Activated CD4-positive, alpha-beta T cell treated with anti-CD3 and anti-CD28 coated beads, Interleukin-2, amount 50 U/mL, for 1 hour (primary cell): ENCODE results near the gene AKAP8L.

Experiments
- DNase-seq: peaks from one replicate; pipeline ENCODE4 v3.0.0-alpha.2; 2020

The AKAP8L gene, protein sequence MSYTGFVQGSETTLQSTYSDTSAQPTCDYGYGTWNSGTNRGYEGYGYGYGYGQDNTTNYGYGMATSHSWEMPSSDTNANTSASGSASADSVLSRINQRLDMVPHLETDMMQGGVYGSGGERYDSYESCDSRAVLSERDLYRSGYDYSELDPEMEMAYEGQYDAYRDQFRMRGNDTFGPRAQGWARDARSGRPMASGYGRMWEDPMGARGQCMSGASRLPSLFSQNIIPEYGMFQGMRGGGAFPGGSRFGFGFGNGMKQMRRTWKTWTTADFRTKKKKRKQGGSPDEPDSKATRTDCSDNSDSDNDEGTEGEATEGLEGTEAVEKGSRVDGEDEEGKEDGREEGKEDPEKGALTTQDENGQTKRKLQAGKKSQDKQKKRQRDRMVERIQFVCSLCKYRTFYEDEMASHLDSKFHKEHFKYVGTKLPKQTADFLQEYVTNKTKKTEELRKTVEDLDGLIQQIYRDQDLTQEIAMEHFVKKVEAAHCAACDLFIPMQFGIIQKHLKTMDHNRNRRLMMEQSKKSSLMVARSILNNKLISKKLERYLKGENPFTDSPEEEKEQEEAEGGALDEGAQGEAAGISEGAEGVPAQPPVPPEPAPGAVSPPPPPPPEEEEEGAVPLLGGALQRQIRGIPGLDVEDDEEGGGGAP

DNA sequence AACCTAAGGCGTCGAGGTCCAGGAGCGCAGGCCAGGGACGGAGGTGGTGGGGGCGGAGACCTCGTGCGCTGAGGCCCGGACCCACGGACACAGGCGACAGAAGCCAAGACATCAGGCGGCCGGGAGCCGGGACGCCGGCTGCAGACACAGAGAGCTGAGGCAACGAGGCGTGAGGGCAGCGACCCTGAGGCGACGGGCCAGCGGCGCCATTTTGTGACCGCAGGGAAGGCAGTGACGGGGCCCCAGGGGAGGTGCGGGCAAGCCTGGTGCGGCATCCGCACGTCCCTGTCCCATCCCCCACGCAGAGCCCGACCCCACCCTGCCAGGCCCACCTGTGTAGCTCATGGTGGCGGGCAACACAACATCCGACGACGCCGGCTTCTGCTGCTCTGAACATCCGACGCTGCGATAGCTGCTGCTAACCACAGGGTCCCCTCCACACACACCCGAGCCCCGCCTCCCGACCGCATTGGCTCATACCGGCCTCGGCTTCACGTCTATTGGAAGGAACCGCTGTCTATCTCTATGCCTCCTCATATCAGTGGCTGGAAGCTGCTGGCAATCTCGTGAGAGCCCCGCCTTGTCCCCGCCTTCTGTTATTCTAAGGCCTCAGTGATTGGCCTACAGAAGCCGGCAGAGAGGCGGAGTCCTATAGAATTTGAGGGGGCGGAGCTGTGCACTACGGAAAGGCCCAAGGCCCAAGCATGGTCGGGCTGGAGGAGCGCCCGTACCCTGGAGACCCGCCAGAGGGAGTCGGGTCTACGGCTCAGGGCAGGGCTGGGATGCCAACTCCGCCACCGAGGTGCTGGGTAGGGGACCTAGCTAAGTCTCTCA lies at the start of gene AKAP8L:
TSS of gene AKAP8L (minus strand) at position 410 of the 834 bp plus-strand sequence. CDS start at position 345, 65 bp downstream.
- peak; percentile 97 for DNase-seq

DNA sequence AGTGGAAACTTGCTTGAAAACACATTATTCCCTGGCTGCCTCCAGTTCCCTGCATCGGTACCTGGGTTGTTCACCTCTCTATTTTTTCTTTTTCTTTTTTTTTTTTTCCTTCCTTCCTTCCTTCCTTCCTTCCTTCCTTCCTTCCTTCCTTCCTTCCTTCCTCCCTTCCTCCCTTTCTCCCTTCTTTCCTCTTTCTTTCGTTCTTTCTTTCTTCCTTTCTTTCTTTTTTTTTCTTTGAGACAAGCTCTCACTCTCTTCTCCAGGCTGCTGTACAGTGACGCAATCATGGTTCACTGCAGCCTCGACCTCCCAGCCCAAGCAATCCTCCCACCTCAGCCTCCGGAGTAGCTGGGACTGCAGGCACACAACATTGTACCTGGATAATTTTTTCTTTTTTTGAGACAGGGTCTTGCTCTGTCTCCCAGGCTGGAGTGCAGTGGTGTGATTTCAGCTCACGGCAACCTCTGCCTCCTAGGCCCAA lies 49.0 kb upstream of the AKAP8L start:
- no peak for DNase-seq

DNA sequence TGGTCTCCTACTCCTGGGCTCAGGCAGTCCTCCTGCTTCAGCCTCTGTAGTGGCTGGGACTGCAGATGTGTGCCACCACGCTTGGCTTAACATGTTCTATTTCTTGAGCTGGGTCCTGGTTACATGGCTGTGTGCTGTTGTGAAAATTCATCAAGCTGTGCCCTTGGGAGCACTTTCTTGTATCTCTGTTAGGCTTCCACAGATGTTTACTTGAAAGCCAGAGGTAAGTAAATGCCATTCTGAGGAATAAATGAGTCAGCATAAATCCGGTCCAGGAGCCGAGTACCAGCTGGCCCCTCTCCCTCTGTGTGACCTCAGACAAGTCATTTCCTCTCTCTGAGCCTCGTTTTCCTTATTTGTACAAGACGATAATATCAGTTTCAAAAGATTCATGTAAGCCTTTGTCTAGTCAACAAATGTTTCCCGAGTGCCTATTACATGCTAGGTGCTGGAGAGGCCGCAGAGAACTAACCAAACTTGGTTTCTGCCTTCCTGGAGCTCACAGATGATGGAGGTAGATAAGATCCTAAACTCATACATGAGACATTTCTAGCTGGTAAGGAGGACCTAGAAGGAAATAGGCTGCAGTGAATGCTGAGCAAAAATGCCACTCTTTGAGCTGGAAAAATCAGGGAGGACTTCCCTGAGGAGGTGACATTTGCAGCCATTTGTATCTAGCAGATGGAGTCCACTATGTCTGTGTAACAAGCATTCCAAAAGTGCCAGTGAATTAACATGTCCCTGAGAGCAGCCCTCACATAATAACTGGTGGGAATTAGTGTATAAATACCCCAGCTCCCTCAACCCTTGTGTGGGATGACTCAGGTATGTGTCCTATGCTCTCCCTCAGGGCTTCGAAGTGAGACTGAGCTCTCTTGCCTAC lies 48.3 kb upstream of the AKAP8L start:
- DNase-seq, result peak; percentile 52

DNA sequence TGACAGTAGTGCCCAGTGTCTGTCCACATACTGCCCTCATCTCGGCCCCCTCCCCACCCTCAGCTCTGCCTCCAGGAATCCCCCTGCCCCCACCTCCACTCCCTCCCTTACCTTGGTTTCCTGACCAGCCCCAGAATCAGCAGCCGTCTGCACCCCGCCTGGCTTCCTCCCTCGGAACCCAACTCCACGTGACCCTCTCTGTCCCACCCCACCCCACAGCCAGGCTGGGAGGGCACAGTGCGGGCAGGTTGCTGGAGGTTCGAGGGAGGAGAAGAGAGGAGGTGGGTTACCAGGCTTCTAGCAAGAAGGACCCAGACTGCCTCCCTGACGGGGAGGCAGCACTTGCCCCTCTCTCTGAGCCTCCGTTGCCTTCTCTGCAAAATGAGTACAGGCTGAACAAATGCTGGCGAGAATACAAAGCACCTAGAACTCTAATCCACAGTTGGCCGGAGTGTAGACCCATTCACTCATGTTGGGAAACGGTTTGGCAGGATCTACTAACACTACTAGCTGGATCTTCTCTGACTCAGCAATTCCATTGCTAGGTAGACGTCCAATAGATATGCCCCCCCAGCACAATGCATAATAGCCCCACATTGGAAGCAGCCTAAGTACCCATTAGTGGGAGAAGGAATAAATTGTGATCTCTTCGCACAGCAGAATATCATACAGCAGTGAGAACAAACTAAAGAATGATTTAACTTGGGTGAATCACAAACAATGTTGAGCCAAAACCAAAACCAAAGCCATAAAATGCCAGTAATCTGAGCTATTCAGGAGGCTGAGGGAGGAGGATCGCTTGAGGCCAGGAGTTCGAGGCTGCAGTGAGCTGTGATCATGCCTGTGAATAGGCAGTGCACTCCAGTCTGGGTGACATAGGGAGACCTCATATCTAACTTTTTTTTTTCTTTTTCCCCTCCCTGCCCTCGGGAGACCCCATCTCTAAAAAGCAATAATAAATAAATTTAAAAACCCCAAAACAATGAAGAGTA lies 45.9 kb upstream of the AKAP8L start, which contains the start of gene RASAL3:
TSS of gene RASAL3 (minus strand) at position 151 of the 992 bp plus-strand sequence. CDS start 186 bp downstream, outside the sequence.
- peak; percentile 70 for DNase-seq

DNA sequence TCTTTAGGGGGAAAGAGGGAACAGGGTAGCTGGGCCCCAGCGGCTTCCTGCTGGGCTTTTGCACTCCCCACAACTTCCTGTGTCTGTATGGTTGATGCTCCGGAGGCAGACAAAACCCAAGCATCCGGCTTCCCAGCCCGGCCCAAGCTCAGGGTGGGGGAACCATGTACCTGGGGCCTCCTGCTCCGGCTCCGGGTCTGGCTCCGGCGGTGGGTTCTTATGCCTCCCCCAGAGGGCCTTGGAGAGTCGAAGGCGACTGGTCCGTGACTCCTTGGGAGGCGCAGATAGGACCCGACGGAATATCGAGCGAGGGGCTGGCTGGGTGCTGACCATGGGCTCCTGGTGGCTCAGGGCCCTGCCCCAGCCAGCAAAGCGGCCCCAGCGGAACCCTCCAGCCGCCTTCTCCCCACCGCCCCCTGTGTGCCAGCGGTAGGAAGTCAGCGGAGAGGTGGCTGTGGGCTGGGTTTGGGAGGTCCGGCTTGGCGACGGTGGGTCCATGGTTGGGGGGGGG lies 45.1 kb upstream of the AKAP8L start:
- DNase-seq, result peak; percentile 76

DNA sequence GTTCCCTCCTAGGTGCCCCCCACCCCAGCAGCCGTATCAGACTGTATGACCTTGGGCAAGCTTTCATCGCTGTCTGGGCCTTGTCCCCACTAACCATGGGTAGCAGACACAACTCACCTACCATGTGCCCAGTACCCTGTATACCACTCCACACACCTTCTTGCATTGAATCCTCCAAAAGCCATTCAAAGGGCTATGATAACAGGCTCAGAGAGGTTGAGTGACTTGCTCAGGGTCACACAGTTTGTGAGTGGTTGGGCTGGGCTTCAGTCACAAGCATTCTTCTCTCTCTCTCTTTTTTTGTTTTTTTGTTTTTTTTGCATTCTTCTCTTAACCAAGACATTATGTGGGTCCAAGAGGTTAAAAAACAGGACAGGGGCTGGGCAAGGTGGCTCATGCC lies 42.9 kb upstream of the AKAP8L start:
- DNase-seq, result no peak

DNA sequence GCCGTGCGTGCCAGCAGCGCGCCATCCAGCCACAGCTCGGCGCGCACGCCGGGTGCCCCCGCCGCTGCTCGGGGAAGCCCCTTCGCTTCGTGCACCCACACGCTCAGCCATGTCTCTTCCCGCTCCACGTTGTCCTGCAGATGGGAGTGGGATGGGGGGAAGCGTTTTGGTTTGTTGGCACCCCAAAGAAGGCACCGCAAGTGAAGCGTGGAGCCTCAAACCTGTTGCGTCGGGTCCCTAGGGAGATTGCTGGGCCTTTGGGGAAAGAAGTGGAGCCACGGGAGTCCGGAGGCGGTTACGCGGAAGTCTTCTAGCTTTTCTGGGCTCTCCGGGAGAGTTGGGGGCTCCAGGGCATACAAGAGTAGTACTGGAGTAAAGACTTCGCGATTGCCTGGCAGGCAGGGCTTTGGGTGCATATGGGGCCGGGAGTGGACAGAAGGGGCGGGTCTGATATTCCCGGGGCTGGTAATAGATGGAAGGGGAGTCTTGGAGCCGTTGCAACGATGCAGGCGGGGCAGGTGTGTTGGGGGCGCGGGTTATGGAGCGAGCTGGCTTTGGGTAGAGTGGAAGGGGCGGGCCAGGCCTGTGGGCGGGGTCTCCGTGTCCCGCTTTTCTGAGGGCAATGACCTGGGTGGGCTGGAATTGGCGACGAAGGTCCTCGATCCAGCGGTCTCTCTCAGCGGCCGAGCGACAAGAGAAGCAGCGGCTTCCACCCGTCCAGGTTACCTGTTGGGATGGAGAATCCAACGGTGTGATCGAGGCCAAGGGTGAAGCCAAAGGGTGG lies 39.1 kb upstream of the AKAP8L start:
- DNase-seq, result no peak

DNA sequence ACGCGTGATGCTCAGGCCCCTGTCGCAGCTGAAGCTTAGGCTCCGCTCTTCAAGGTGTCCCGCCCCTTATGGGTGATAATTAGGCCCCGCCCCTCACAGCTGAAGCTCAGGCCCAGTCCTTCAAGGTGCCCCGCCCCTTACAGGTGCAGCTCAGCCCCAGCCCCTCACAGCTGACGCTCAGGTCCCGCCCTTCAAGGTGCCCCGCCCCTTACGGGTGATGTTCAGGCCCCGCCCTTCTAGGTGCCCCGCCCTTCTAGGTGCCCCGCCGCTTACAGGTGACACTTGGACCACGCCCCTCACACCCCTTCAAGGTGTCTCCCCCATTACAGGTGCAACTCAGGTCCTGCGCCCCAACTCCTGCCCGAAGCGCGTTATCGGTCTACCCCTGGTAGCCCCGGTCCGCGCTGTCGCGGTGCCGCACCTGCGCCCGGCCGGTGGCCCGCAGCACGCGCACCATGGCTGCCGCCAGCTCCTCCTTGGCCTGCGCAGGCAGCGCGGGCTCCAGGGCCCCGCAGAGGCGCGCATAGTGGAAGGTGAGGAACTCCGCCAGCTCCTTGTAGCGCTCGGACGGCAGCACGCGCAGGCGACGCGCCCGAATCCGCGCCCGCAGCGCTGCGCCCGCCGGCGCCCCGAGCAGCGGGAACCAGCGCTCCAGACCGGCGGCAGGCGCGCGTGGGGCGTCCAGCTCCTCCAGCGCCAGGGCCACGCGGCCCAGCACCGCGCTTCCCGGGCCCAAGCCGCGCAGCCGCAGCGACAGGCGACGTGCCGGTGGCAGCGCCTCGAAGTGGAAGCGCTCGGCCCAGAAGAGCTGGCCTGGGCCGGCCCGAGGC lies 38.3 kb upstream of the AKAP8L start:
- DNase-seq, result no peak

DNA sequence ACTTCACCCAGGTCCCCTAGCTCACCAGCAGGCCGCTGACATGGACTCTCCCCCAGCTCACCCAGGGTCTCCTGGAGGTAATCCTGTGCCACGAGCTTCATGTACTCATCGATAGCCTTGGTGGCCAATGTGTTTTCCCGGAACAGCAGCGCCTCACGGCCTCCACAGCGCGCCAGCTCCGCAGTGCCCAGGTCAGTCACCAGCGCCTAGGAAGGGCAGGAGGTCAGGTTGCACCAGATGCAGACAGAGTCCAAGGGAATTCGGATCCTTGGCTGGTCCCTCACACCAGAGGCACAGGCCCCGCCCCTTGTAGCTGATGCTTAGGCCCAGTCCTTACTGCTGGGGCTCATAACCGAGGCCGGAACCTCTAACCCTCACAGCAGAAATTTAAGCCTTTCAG lies 37.7 kb upstream of the AKAP8L start:
- no peak for DNase-seq

DNA sequence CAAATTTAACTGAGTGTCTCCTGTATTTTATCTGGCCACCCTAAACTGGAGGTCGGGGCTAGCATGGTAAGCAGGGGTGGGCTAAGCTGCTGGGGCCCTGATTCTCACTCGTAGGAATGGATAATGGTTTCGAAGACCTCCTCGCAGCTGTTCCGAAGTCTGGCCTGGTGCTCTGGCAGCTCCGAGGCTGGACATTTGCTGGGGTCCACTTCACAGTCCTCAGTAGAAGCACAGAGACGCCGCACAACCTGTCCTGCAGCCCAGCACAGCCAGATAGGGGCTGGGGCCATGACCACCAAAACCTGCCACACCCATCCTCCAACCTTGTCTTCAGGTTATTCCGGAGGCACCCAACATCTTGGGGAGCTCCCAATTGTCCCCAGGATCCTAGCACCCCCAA lies 37.2 kb upstream of the AKAP8L start:
- DNase-seq, result no peak

DNA sequence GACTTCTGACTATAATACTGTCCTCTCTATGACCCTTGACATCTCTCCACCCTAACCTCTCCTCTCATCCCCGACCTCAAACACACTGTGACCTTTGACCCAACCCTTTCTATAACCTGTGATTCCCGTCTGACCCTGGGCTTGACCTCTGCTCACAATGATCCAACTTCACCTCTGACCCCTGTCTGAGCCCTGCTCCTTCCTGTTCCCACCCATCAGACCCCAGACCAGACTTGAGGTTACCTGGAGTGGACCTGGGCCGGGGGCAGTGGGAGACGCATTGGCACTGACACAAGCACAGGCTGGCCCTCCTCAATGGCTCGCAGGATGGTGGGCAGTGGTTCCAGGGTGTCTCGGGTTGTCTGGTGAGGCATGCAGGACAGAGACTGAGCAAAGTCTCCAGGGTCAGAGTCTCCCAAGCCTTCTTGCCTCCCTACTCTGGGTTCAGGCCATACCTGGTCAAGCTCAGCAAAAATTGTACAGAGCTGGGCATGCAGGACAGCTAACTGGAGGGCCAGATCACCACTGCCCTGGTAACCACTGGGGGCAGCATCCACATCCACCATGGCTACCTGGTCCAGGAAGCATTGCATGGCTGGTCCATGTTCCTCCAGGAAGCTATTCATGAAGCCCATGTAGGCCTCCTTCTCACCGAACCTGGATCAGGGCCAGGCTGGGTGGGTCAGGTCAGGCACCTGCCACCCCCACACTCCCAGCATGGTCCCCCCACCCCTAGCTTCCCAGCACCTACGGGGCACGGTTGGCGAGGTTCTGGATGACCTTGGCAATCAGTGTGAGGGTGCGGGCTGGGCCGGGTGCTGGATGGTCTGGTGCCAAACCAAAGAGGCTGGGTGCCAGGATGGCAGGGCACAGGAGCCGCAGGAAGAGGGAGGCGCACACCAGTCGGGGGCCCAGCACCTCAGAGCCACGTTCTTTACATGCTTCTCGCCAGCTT lies 35.4 kb upstream of the AKAP8L start:
- no peak for DNase-seq

DNA sequence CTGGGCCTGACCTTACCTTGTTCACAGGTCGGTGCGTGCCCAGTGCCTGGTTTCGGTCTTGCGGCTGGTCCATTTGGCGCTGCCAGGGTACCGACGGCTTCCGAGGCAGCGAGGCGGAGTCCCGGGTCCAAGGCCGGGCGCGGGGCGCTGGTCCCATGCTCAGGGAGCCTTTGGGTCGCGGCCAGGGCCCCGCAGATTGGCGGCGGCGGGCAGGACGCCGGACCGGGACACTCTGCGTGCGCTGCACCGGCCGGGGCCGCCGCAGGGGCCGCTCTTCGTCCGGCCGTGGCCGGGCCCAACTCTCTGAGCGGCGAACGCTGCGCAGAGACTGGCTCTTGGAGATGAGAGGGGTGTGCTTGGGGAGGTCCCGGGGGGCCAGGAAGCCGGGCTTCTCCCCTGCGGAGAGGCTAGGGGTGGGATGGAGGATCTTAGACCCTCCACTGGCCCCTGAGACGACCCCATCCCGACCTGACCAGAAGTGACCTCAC lies 34.3 kb upstream of the AKAP8L start:
- DNase-seq, result no peak

DNA sequence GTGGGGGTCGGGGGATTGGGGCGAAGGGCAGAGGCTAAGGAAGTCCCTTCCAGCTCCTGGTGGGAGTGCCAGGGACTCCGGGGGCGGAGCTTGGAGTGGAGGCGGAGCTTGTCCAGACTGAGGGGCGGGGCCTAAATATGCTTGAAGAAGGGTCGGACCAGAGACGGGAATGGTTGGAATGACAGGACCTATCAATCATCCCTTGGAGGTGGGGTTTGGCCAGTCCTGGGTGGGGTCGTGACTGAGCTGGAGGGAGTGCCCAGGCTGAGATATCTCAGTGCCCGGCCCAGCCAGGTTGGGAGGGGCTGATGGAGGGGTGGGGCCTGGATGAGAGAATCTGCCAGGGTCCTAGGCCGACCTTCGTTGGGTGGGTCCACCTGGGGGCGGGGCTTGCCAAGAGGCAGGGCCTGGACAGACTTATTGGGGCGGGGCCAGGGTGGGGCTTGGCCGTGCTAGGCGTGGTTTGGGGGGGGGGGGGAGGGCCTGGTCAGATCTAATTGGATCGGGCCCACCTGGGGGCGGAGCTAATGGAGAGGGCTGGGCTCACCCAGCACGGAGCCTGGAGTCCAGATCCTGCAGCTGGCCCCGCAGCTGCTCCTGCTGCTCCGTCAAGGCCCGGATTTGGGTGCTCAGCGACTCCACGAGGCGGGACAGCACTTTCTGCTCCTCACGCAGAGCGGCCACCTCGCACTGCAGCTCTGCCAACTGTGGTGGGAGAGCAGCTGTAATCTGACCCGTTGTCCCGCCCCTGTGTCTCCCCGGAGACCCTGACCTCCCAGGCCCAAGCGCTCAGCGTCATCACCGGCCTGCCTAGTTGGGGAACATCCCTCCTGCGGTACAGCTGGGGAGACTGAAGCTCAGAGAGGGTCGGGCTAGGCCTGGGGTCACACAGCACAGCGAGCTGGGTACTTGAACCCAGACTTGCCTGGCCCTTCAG lies 33.6 kb upstream of the AKAP8L start:
- DNase-seq, result peak; percentile 8

DNA sequence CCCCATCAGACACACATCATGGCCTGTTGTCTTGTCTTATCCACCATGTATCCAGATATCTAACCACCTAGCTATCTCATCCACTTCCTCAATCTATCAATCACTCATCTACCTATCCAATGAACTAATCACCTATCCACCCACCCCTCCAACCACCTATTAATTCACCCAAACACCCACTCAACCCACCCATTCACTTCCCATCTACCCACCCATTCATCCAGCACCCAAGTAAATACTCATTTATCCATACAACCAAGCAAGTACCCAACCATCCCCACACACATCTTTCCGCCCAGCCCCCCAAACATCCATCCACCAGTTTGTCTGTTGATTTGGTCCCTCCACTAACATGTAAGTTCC lies 31.7 kb upstream of the AKAP8L start:
- DNase-seq, result no peak

DNA sequence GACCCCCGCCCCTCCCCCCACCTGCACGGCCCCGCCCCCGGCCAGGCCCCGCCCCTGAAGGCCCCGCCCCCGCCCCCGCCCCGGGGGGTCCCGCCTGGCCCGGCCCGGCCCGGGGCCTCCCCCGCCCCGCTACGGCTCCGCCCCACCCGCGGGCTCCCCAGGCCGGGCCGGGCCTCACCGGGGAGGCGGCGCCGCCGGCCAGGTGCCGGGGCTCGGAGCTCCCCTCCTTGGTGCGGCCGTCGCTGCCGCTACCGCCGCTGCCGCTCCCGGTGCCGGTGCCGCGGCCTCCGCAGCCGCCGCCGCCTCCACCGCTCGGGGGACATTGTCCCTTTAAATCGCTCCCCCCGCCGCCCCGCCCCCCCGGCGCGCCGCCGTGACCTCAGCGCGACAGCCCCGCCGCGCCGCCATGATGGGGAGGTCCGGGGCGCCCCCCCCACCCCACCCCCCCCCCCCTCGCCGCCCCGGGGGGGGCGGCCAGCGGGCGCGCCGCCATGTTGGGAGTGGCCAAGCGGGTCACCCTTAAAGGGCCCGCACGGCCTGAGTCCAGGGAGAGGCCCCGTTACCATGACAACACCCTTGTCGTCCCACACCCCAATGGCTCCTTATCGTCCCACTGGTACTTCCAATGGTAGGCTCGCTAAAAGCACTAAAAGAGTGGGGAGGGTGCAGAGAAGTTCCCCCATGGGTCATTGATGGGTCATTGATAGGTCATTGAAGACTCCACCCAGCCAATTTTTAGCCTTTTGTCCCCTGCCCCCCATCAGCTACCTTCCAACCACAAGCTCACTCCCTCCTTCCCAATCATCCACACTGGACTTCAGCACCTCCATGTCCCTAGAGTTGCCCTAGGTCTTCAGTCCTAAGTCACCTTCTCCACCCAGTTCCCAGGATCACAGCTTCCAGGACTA lies 31.1 kb upstream of the AKAP8L start, which contains the start of gene WIZ:
TSS of gene WIZ (minus strand) at position 337 of the 908 bp plus-strand sequence. CDS start 1,649 bp downstream, outside the sequence.
- peak; percentile 85 for DNase-seq
